Activated CD8-positive, alpha-beta T cell treated with anti-CD3 and anti-CD28 coated beads for 36 hours (primary cell): Measurements from ENCODE around the gene CDH18. TPM values are rescaled to one million over a fixed set of nuclear protein-coding genes. Genes with fewer than 3 reads are reported as not detected.

Source experiments
- ATAC-seq: fragments of 200-7000 bp; cut with Tn5 transposase; one replicate; pipeline ENCODE4 v1.10.0; 2021; ENCODE audit warnings: mild to moderate bottlenecking, moderate library complexity
- CTCF ChIA-PET: fragments of 350-600 bp; sonication (Branson Sonifier 250); formaldehyde crosslinking; loops from one replicate; lab custom pipeline; 2021; ENCODE audit warnings: antibody characterized with exemption; lab: Charles Lee
- POLR2A ChIA-PET: fragments of 350-600 bp; sonication (Branson Sonifier 250); formaldehyde crosslinking; loops from one replicate; lab custom pipeline; 2021; ENCODE audit warnings: antibody characterized with exemption; lab: Charles Lee
- DNase-seq: peaks from one replicate; pipeline ENCODE4 v3.0.0-alpha.2; 2020
- H3K27ac Mint-ChIP-seq: one replicate; pipeline ENCODE4 v1.8.0; 2021; ENCODE audit warnings: mild to moderate bottlenecking, mixed read lengths
- H3K27me3 Mint-ChIP-seq: one replicate; pipeline ENCODE4 v1.8.0; 2021; ENCODE audit warnings: mixed read lengths
- H3K36me3 Mint-ChIP-seq: one replicate; pipeline ENCODE4 v1.8.0; 2021; ENCODE audit warnings: low read depth, mixed read lengths
- H3K4me1 Mint-ChIP-seq: one replicate; pipeline ENCODE4 v1.8.0; 2021; ENCODE audit warnings: low read depth, mixed read lengths
- H3K4me3 Mint-ChIP-seq: one replicate; pipeline ENCODE4 v1.8.0; 2021; ENCODE audit warnings: mild to moderate bottlenecking, moderate library complexity, mixed read lengths
- H3K9me3 Mint-ChIP-seq: one replicate; pipeline ENCODE4 v1.8.0; 2021; ENCODE audit warnings: mixed read lengths
- intact Hi-C: fragments of 100-400 bp; cut with micrococcal nuclease; formaldehyde crosslinking; loops from one replicate; pipeline ENCODE4 v1.10.0; 2022
- total RNA-seq, 2 experiments: library from RNA; stranded (reverse); gene quantifications; one replicate each; pipeline ENCODE4 v1.2.3, GENCODE V29; 2021
- TF ChIP-seq, protein P1 (sequence below): fragments of 200-600 bp; IDR thresholded peaks from one replicate; pipeline ENCODE4 v1.8.0; 2022; ENCODE audit warnings: antibody characterized with exemption, mild to moderate bottlenecking

CDH18 gene
- total RNA-seq, 2 experiments from 2014 or later: not detected

DNA sequence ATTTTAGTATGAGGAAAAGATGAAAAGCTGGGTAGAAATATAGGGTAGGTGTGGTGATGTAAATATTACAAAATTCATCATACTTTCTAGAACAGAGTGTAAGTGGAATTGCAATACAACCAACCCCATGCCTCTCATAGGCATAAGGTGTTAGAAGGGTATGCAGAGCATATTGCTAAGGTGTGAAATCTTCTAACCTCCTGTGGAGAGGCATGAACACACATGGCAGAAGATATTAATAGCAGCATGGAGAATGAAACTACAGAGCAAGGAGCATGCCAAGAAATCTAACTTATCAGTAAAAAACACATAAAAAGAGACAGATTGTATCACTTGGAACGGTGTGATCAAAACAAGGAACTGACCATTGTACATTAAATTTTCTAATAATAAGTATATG is 441.5 kb downstream of the CDH18 start:
- POLR2A ChIA-PET: no interaction called here
- intact Hi-C loops: no loop called here
- no peaks in the 10 kb centered on the region for H3K36me3 Mint-ChIP-seq
- no peaks in the 10 kb centered on the region for H3K4me1 Mint-ChIP-seq
- DNase-seq (no peak), ATAC-seq (no peak)
- CTCF ChIA-PET: no interaction called here
- no peaks in the 10 kb centered on the region for H3K27me3 Mint-ChIP-seq
- TF ChIP-seq, protein P1, sequence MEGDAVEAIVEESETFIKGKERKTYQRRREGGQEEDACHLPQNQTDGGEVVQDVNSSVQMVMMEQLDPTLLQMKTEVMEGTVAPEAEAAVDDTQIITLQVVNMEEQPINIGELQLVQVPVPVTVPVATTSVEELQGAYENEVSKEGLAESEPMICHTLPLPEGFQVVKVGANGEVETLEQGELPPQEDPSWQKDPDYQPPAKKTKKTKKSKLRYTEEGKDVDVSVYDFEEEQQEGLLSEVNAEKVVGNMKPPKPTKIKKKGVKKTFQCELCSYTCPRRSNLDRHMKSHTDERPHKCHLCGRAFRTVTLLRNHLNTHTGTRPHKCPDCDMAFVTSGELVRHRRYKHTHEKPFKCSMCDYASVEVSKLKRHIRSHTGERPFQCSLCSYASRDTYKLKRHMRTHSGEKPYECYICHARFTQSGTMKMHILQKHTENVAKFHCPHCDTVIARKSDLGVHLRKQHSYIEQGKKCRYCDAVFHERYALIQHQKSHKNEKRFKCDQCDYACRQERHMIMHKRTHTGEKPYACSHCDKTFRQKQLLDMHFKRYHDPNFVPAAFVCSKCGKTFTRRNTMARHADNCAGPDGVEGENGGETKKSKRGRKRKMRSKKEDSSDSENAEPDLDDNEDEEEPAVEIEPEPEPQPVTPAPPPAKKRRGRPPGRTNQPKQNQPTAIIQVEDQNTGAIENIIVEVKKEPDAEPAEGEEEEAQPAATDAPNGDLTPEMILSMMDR: no peak
- no peak overlapping the region for H3K4me3 Mint-ChIP-seq
- H3K27ac Mint-ChIP-seq: no peak overlapping the region
- H3K9me3 Mint-ChIP-seq: peaks cover 10% of the 10 kb centered on the region

GRCh38 chr5:19538607-19539006 is 449.4 kb downstream of the CDH18 start:
- intact Hi-C loops: no loop called here
- DNase-seq: no peak
- ChIA-PET CTCF (no interaction called here), POLR2A (no interaction called here)
- no peaks in the 10 kb centered on the region for H3K36me3 Mint-ChIP-seq
- no peak overlapping the region for H3K4me3 Mint-ChIP-seq
- no peaks in the 10 kb centered on the region for H3K27me3 Mint-ChIP-seq
- no peak for ATAC-seq
- TF ChIP-seq, protein P1: no peak
- no peaks in the 10 kb centered on the region for H3K4me1 Mint-ChIP-seq
- H3K27ac Mint-ChIP-seq: no peak overlapping the region
- peaks cover 12% of the 10 kb centered on the region for H3K9me3 Mint-ChIP-seq

DNA sequence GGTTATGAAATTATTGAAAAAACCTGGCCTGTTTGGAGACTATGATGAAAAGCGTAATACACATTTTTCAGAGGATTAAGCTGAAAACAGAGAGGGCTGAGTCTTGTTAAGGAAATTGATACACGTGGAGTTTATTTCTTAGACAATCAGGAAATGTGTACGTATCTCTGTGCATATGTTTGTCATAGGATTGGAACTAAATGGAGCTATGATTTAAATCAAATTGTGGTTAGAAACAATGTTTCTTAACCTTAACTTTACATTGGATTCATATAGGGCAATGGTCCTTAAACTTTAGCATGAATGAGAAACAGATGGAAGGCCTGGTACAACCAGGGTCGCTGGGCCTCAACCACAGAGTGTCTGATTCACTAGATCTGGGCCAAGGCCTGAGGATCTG is 451.6 kb downstream of the CDH18 start:
- intact Hi-C loops: no loop called here
- no peak for ATAC-seq
- CTCF ChIA-PET: no interaction called here
- POLR2A ChIA-PET: no interaction called here
- Mint-ChIP-seq H3K36me3 (no peaks in the 10 kb centered on the region), H3K4me1 (no peaks in the 10 kb centered on the region), H3K27ac (no peak overlapping the region), H3K4me3 (no peak overlapping the region), H3K27me3 (no peaks in the 10 kb centered on the region), H3K9me3 (peaks cover 12% of the 10 kb centered on the region)
- no peak for DNase-seq
- TF ChIP-seq, protein P1: no peak

GRCh38 chr5:19534751-19535150 is 453.2 kb downstream of the CDH18 start:
- H3K27me3 Mint-ChIP-seq: no peaks in the 10 kb centered on the region
- ChIA-PET CTCF (no interaction called here), POLR2A (no interaction called here)
- TF ChIP-seq, protein P1: no peak
- intact Hi-C loops: no loop called here
- no peak for DNase-seq
- H3K4me3 Mint-ChIP-seq: no peak overlapping the region
- no peaks in the 10 kb centered on the region for H3K4me1 Mint-ChIP-seq
- ATAC-seq: no peak
- H3K36me3 Mint-ChIP-seq: no peaks in the 10 kb centered on the region
- H3K27ac Mint-ChIP-seq: no peak overlapping the region
- peaks cover 5% of the 10 kb centered on the region for H3K9me3 Mint-ChIP-seq

DNA sequence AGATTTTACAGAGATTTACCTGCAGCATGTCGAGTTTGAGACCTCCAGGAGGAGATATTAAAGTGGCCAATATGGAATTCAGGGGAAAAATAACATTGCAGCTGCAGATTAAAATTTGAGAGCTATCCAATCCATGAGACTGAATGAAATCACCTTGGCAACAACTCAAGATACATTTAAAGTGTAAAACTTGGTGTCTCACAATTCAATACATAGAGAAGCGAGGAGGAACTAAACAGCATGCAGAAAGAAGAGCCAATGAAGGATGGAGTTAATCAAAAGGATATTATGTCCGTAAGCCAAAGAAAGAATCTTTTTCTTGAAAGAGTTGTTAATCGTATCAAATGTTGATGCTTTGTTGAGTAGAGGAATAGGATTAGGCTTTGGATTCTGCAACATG is 455.1 kb downstream of the CDH18 start:
- Mint-ChIP-seq H3K36me3 (no peaks in the 10 kb centered on the region), H3K9me3 (peaks cover 5% of the 10 kb centered on the region), H3K4me1 (no peaks in the 10 kb centered on the region), H3K27ac (no peak overlapping the region), H3K27me3 (no peaks in the 10 kb centered on the region), H3K4me3 (no peak overlapping the region)
- POLR2A ChIA-PET: no interaction called here
- TF ChIP-seq, protein P1: no peak
- ATAC-seq (no peak), DNase-seq (no peak)
- CTCF ChIA-PET: no interaction called here
- intact Hi-C loops: no loop called here
